Fibroblast of the aortic adventitia (primary cell): ENCODE measurements around the gene WDR55. TPM values are rescaled to one million over a fixed set of nuclear protein-coding genes. Genes with fewer than 3 reads are reported as not detected.

Experiments
- DNase-seq: peaks from one replicate; pipeline ENCODE4 v3.0.0-alpha.2; 2010; ENCODE audit warnings: low read depth
- H3K4me3 ChIP-seq: 2 replicates; pipeline ENCODE4 v1.5.1; 2011; ENCODE audit warnings: low read depth, mild to moderate bottlenecking, control low read depth, low read length, moderate library complexity
- total RNA-seq: library from RNA; depleted of rRNA; stranded (reverse); fragments of >200 nt; gene quantifications from 2 replicates; pipeline ENCODE4 v1.2.3, GENCODE V29; 2012; ENCODE audit warnings: low replicate concordance
- TF ChIP-seq, protein P1 (sequence below): IDR thresholded peaks from 2 replicates; pipeline ENCODE4 v1.5.1; 2011; ENCODE audit warnings: mild to moderate bottlenecking, low read length, control low read depth, inconsistent platforms; ENCODE audit not compliant: insufficient read depth

WDR55 gene
- total RNA-seq, 1 donor = 21.9 TPM

DNA sequence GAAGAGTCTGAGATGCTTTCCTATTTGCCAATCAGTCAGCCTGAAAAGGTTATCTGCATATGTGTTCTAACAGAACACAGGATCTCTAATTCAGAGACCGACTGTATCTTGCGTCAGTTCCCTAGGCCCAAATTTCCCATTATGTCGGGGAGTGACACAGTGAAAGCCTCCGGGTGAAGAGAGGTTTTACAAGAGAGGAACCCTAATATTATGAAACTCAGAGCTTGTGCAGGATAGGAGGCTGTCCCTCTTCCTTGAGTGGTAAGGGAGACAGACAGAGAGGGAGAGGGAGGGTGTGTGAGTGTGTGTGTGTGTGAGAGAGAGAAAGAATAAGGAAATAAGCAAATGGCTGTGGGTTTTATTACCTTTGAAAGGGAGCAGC is 33.7 kb upstream of the WDR55 start:
- TF ChIP-seq, protein P1, sequence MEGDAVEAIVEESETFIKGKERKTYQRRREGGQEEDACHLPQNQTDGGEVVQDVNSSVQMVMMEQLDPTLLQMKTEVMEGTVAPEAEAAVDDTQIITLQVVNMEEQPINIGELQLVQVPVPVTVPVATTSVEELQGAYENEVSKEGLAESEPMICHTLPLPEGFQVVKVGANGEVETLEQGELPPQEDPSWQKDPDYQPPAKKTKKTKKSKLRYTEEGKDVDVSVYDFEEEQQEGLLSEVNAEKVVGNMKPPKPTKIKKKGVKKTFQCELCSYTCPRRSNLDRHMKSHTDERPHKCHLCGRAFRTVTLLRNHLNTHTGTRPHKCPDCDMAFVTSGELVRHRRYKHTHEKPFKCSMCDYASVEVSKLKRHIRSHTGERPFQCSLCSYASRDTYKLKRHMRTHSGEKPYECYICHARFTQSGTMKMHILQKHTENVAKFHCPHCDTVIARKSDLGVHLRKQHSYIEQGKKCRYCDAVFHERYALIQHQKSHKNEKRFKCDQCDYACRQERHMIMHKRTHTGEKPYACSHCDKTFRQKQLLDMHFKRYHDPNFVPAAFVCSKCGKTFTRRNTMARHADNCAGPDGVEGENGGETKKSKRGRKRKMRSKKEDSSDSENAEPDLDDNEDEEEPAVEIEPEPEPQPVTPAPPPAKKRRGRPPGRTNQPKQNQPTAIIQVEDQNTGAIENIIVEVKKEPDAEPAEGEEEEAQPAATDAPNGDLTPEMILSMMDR = no peak
- DNase-seq = no peak
- H3K4me3 ChIP-seq = no peak overlapping the region

DNA sequence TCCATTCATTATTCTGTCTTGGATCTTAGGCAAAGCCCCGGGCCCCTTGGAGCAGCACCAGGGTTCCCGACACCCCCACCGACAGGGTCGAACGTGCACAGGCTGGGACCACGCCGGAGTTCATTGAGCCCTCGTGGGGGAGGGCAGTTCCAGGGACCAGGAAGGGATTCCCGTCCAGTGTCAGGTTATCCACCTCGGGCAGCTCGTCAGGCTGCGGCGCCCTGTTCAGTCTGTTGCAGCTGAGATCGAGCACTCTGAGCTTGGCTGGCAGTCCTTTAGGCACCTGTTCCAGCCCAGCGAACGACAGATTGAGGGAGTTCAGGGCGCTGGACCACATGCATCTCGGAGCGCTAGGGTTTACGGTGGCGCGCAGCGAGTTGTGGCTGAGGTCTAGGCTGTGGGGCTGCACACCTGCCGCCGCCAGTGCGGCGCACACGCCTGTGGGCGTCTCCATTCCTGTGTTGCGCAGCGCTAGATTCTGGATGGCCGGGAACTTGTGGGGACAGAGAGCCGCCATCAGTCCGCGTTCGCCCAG is 32.8 kb upstream of the WDR55 start:
- peak overlapping the region; percentile 56 for H3K4me3 ChIP-seq
- DNase-seq = no peak
- TF ChIP-seq, protein P1 = no peak

DNA sequence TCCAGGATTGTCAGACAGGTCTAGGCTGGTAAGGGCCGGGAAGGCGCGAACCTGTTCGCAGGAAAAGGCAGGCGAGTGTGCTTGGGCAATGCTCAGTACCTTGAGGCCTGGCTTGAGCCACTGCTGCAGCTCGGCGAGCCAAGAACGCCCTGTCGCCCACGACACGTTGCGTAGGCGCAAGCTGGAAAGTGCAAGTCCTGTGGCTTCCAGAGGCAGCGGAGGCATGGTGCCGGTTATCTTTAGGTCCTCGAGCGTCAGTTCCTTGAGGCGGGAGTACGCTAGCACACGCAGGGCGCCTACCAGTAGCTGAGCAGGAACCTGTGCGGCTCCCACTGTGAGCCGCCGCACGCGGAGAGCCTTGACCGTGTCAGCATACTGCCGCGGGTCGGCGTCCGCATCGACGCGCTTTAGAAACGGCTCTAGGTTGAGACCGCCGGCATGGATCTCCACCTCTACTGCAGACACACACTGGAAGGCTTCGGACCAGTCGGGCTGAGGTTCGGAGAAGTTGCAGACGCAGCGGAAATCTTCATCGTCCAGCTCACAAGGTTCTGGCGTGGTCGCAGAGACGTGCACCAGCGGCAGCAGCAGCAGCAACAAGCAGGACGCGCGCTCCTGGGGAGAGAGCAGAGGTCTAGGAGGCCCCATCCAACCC is 32.2 kb upstream of the WDR55 start:
- peak overlapping the region; percentile 56 for H3K4me3 ChIP-seq
- TF ChIP-seq, protein P1 = no peak
- peak; percentile 71 for DNase-seq

DNA sequence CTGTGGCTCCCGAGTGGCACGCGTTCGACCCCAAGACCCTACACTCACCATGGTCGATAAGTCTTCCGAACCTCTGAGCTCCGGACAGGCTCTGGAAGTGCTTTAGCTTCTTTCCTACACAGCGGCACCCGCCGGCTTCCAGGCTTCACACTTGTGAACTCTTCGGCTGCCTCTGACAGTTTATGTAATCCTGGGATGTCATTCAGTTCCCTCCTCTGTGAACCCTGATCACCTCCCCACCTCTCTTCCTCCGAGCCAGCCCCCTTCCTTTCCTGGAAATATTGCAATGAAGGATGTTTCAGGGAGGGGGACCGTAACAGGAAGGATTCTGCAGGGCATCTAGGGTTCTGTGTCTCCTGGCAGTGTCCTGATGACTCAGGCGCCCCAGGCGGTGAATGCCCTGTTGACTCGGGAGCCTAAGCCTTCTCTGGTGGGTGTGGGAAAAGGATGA is 31.7 kb upstream of the WDR55 start, which contains the start of gene CD14:
TSS of gene CD14 (minus strand) at position 155 of the 451 bp plus-strand sequence. CDS start at position 51, 104 bp downstream.
- TF ChIP-seq, protein P1 = no peak
- peak; percentile 38 for DNase-seq
- H3K4me3 ChIP-seq = peak within 1 kb of the TSS; percentile 56

DNA sequence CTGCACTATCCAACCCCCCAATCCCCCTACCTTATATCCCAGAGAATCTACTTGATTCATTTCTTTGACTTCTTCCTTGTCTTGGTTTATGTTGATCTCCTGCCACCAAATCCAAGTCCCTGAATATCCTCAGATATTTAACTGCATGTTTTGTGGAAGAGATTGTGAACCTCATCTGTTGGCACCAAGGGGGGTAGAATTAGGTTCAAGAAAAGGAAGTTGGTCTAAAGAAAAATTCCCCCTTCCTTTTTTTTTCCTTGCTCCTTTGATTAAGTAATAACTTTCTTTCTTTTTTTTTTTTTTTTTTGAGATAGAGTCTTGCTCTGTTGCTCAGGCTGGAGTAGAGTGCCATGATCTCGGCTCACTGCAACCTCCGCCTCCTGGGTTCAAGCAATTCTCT is 31.2 kb upstream of the WDR55 start:
- TF ChIP-seq, protein P1 = no peak
- no peak overlapping the region for H3K4me3 ChIP-seq
- no peak for DNase-seq

DNA sequence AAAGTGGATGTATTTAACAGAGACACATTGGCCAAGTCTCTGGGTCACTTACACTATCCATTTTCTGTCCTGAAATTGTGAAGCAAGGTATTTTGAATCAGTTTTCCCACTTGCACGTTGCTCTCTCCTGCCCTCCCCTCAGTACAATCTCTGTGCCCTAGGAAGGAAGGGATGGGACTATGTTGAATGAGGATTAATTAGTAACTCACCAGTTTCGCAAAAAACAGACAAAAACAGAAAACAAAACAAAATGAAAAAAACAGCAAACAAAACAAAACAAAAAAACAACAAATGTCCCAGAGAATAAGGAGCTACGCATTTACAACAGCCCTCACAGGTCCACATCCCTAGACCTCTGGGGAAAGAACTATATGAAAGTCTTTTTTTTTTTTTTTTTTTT is 30.6 kb upstream of the WDR55 start:
- DNase-seq = no peak
- no peak overlapping the region for H3K4me3 ChIP-seq
- TF ChIP-seq, protein P1 = no peak
